ENCODE measurements around the gene PAPLN.
"Not testable (repeated sequence)": the region's sequence is repeated elsewhere in the genome, so short reads cannot be mapped to it uniquely, and the experiment has no call there.

The PAPLN gene

DNA sequence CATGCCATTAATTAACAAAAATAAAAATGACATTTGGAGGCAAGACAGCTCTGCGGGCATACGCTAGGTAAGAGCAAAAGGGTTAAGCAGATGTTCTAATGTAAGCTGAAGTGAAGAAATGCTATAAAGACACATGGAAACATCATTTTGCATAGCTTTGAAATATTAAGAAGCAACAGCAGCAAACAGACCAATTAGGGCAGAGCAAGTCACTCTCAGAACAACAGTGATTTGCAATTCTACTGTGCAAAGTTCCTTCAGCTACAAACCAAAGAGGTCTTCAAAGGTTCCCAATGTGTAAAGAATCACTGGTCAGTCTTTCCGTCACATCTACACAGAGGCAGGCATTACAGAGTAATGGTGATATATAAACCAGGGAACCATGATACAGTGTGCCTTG lies 68.2 kb downstream of the PAPLN start:
- DNase-seq, result no peak

- no peak for DNase-seq
Observed at GRCh38 chr14:73307261-73307660, 70.0 kb downstream of the PAPLN start.

- not testable (repeated sequence) for DNase-seq
Observed at GRCh38 chr14:73309207-73309606, 71.9 kb downstream of the PAPLN start.

GRCh38 chr14:73311708-73312030 lies 74.4 kb downstream of the PAPLN start:
- DNase-seq, result no peak

- no peak for DNase-seq
Observed at GRCh38 chr14:73312687-73313086, 75.4 kb downstream of the PAPLN start.

- no peak for DNase-seq
Observed at GRCh38 chr14:73313151-73313550, 75.8 kb downstream of the PAPLN start.

DNA sequence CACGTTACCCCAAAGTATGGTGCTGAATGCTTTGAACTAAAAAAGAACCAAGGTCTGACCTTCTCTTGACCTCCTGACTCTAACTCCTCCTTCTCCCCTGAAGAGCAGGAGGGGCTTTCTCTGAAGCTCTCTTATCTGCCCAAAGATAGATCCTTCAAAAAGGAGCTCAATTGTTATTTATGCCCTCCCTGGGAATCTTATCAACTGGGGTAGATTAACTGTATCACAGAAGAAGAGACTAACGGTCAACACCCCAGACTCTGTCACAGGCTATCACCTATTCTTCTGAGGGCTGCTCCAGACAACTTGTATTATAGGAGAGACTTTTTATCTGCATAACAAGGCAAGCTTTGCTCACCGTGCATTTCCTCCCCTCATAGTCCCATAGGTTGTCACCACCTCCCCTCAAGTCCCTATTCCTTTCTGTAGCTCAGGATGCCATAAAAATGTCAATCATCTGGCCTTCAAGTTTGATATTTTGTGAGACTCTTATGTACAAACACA lies 86.6 kb downstream of the PAPLN start:
- no peak for DNase-seq

All from activated CD4-positive, alpha-beta T cell treated with anti-CD3 and anti-CD28 coated beads for 4 hours (primary cell).